ENCODE measurements around the gene MYMX.
A peak's percentile ranks its signal among the peaks of the same experiment; 100 is the strongest.

Gene MYMX

GRCh38 chr6:44171899-44172546 is 44.7 kb upstream of the MYMX start (continued):
- no peak for TF ChIP-seq ARNTL (CRISPR knock-in tag; IDR thresholded peaks at IDR 0.05; ENCODE audit: borderline replicate concordance, low read depth)
- no peak for TF ChIP-seq SNAI2 (CRISPR knock-in tag; IDR thresholded peaks at IDR 0.05)
- TF ChIP-seq ESRRG (CRISPR knock-in tag; IDR thresholded peaks at IDR 0.05), result no peak

GRCh38 chr6:44172731-44173500 is 43.8 kb upstream of the MYMX start:
- TF ChIP-seq CREB5 (CRISPR knock-in tag; IDR thresholded peaks at IDR 0.05; ENCODE audit: low read depth) (no peak), RARB (CRISPR knock-in tag; IDR thresholded peaks at IDR 0.05) (no peak), TOX (CRISPR knock-in tag; IDR thresholded peaks at IDR 0.05; ENCODE audit: borderline replicate concordance) (no peak), ISL1 (CRISPR knock-in tag; IDR thresholded peaks at IDR 0.05) (no peak), PATZ1 (CRISPR knock-in tag; IDR thresholded peaks at IDR 0.05; ENCODE audit: borderline replicate concordance) (no peak), OSR1 (CRISPR knock-in tag; IDR thresholded peaks at IDR 0.05) (no peak), ZFP3 (CRISPR knock-in tag; IDR thresholded peaks at IDR 0.05) (no peak), ZFP30 (CRISPR knock-in tag; IDR thresholded peaks at IDR 0.05) (no peak), ARNTL (CRISPR knock-in tag; IDR thresholded peaks at IDR 0.05; ENCODE audit: borderline replicate concordance, low read depth) (no peak), ZNF565 (CRISPR knock-in tag; conservative IDR thresholded peaks at IDR 0.05; ENCODE audit: low read depth) (no peak), PPARA (CRISPR knock-in tag; IDR thresholded peaks at IDR 0.05; ENCODE audit: borderline replicate concordance) (no peak), ZNF70 (CRISPR knock-in tag; IDR thresholded peaks at IDR 0.05) (no peak), ESRRG (CRISPR knock-in tag; IDR thresholded peaks at IDR 0.05) (no peak)
- peak; percentile 99 for ATAC-seq

- no peak for TF ChIP-seq TCF4 (CRISPR knock-in tag; IDR thresholded peaks at IDR 0.05; ENCODE audit: borderline replicate concordance)
- TF ChIP-seq ISL1 (CRISPR knock-in tag; IDR thresholded peaks at IDR 0.05), result no peak
- no peak for TF ChIP-seq CREB5 (CRISPR knock-in tag; IDR thresholded peaks at IDR 0.05; ENCODE audit: low read depth)
- TF ChIP-seq TSHZ2 (CRISPR knock-in tag; IDR thresholded peaks at IDR 0.05), result no peak
- no peak for TF ChIP-seq ZC3H10 (CRISPR knock-in tag; IDR thresholded peaks at IDR 0.05)
- no peak for TF ChIP-seq ZFP30 (CRISPR knock-in tag; IDR thresholded peaks at IDR 0.05)
- TF ChIP-seq CSRNP3 (CRISPR knock-in tag; IDR thresholded peaks at IDR 0.05), result no peak
- no peak for TF ChIP-seq GLIS3 (CRISPR knock-in tag; IDR thresholded peaks at IDR 0.05)
- TF ChIP-seq TOX (CRISPR knock-in tag; IDR thresholded peaks at IDR 0.05; ENCODE audit: borderline replicate concordance), result no peak
- TF ChIP-seq OSR1 (CRISPR knock-in tag; IDR thresholded peaks at IDR 0.05), result no peak
- no peak for TF ChIP-seq PPARA (CRISPR knock-in tag; IDR thresholded peaks at IDR 0.05; ENCODE audit: borderline replicate concordance)
- TF ChIP-seq CSDC2 (CRISPR knock-in tag; IDR thresholded peaks at IDR 0.05), result no peak
- TF ChIP-seq ARNTL (CRISPR knock-in tag; IDR thresholded peaks at IDR 0.05; ENCODE audit: borderline replicate concordance, low read depth), result no peak
- TF ChIP-seq ZNF565 (CRISPR knock-in tag; conservative IDR thresholded peaks at IDR 0.05; ENCODE audit: low read depth), result no peak
- TF ChIP-seq RARB (CRISPR knock-in tag; IDR thresholded peaks at IDR 0.05), result no peak
- no peak for TF ChIP-seq BACH2 (CRISPR knock-in tag; IDR thresholded peaks at IDR 0.05; ENCODE audit: borderline replicate concordance)
- TF ChIP-seq ZNF70 (CRISPR knock-in tag; IDR thresholded peaks at IDR 0.05), result no peak
- TF ChIP-seq PATZ1 (CRISPR knock-in tag; IDR thresholded peaks at IDR 0.05; ENCODE audit: borderline replicate concordance), result no peak
Measured at GRCh38 chr6:44176130-44176761, 40.5 kb upstream of the MYMX start.

More at GRCh38 chr6:44176130-44176761, 40.5 kb upstream of the MYMX start:
- ATAC-seq, result no peak
